Hematopoietic multipotent progenitor cell treated with erythropoietin and hydrocortisone succinate and interleukin-3 and kit ligand, for 17 days (in vitro differentiated cells): ENCODE results near the gene CEP104.

ENCODE experiments used
- DNase-seq: peaks from one replicate; pipeline ENCODE4 v3.0.0-alpha.2; 2015; ENCODE audit warnings: low spot score

The CEP104 gene

GRCh38 chr1:3894626-3895278 lies 37.7 kb upstream of the CEP104 start:
- no peak for DNase-seq

GRCh38 chr1:3893190-3893589 lies 36.2 kb upstream of the CEP104 start:
- DNase-seq: no peak

- DNase-seq: no peak
These were observed 35.7 kb upstream of the CEP104 start for GRCh38 chr1:3892748-3893147.

GRCh38 chr1:3891329-3891865 lies 34.4 kb upstream of the CEP104 start:
- DNase-seq: no peak

GRCh38 chr1:3890389-3891328 lies 33.6 kb upstream of the CEP104 start:
- no peak for DNase-seq

- no peak for DNase-seq
These were observed 32.9 kb upstream of the CEP104 start for GRCh38 chr1:3889936-3890335.

- no peak for DNase-seq
These were observed 31.3 kb upstream of the CEP104 start for GRCh38 chr1:3888301-3888700.

GRCh38 chr1:3886691-3887090 lies 29.7 kb upstream of the CEP104 start:
- no peak for DNase-seq

GRCh38 chr1:3886106-3886670 lies 29.2 kb upstream of the CEP104 start:
- no peak for DNase-seq

GRCh38 chr1:3885611-3886010 lies 28.6 kb upstream of the CEP104 start:
- DNase-seq: no peak

GRCh38 chr1:3884966-3885365 lies 28.0 kb upstream of the CEP104 start:
- DNase-seq: no peak

GRCh38 chr1:3883194-3883925 lies 26.3 kb upstream of the CEP104 start:
- DNase-seq: no peak

- no peak for DNase-seq
These were observed 24.1 kb upstream of the CEP104 start for GRCh38 chr1:3881193-3881480.

GRCh38 chr1:3880429-3881192 lies 23.6 kb upstream of the CEP104 start:
- DNase-seq: no peak

- DNase-seq: no peak
These were observed 22.9 kb upstream of the CEP104 start for GRCh38 chr1:3879787-3880428.

- DNase-seq: no peak
These were observed 22.1 kb upstream of the CEP104 start for GRCh38 chr1:3879099-3879498.

- DNase-seq: no peak
These were observed 19.7 kb upstream of the CEP104 start for GRCh38 chr1:3876716-3877115.

- no peak for DNase-seq
These were observed 17.7 kb upstream of the CEP104 start for GRCh38 chr1:3874736-3875135.

GRCh38 chr1:3872546-3872945 lies 15.5 kb upstream of the CEP104 start:
- no peak for DNase-seq

- DNase-seq: no peak
These were observed 14.4 kb upstream of the CEP104 start for GRCh38 chr1:3871451-3871805.

GRCh38 chr1:3869751-3870301 lies 12.8 kb upstream of the CEP104 start:
- DNase-seq: no peak
